ENCODE results near the gene ZSCAN10.

- TF ChIP-seq CTCF (optimal IDR thresholded peaks at IDR 0.05 in 1 of 3, IDR thresholded peaks at IDR 0.05 in 1 of 3, conservative IDR thresholded peaks at IDR 0.05 in 1 of 3; ENCODE audit: extremely low read depth in 1 of 3, insufficient read depth in 2 of 3, low read length in 3 of 3) = peak; percentile 49 to 74 (median 73)
- no peak for TF ChIP-seq EZH2 (IDR thresholded peaks at IDR 0.05; ENCODE audit: low read length)
Observed at GRCh38 chr16:3101018-3101840, 2.1 kb upstream of the ZSCAN10 start.

Data from keratinocyte (primary cell).